ENCODE data around the gene MRPS10. TPM values are rescaled to one million over a fixed set of nuclear protein-coding genes. Genes with fewer than 3 reads are reported as not detected.

The MRPS10 gene
- total and polyA plus RNA-seq, 12 donors: 22.6 to 82.1 (median 58.2) TPM

GRCh38 chr6:42179945-42180313 lies 37.7 kb downstream of the MRPS10 start:
- DNase-seq (no peak), ATAC-seq (no peak)
- Histone ChIP-seq H3K27ac (no peak overlapping the region), H3K27me3 (peaks cover 0 to 21% (median 11%) of the 10 kb centered on the region in 7 donors), H3K36me3 (no peaks in the 10 kb centered on the region), H3K4me1 (peaks cover 0 to 6% (median 0%) of the 10 kb centered on the region in 9 donors), H3K4me3 (no peak overlapping the region), H3K9me3 (no peaks in the 10 kb centered on the region)
- intact Hi-C loops (cut with DNase I): loop anchor here in 1 of 10 donors (10.0 kb wide), 1 partner anchor 405 kb away; the partner anchor contains the start of gene FRS3
- TF ChIP-seq CTCF (IDR thresholded peaks at IDR 0.05): no peak
- 79% methylated on average over 3 of the region's 3 CpGs for WGBS, 2 donors

GRCh38 chr6:42179261-42179944 lies 38.3 kb downstream of the MRPS10 start:
- 83 to 92% methylated on average over 20 of the region's 20 CpGs for WGBS, 2 donors
- intact Hi-C loops (cut with DNase I): loop anchor here in 1 of 10 donors (10.0 kb wide), 1 partner anchor 405 kb away; the partner anchor contains the start of gene FRS3
- peak in 1 of 8 donors; percentile 32 for ATAC-seq
- Histone ChIP-seq H3K4me3 (no peak overlapping the region), H3K36me3 (no peaks in the 10 kb centered on the region), H3K4me1 (peaks cover 0 to 6% (median 0%) of the 10 kb centered on the region in 9 donors), H3K27ac (no peak overlapping the region), H3K27me3 (peaks cover 0 to 21% (median 11%) of the 10 kb centered on the region in 7 donors), H3K9me3 (no peaks in the 10 kb centered on the region)
- no peak for DNase-seq
- no peak for TF ChIP-seq CTCF (IDR thresholded peaks at IDR 0.05)

GRCh38 chr6:42177514-42178364 lies 39.9 kb downstream of the MRPS10 start:
- Histone ChIP-seq H3K9me3 (no peaks in the 10 kb centered on the region), H3K27me3 (peaks cover 0 to 21% (median 11%) of the 10 kb centered on the region in 7 donors), H3K4me3 (no peak overlapping the region), H3K36me3 (no peaks in the 10 kb centered on the region), H3K4me1 (peaks cover 0 to 6% (median 0%) of the 10 kb centered on the region in 9 donors), H3K27ac (no peak overlapping the region)
- no peak for DNase-seq
- no peak for TF ChIP-seq CTCF (IDR thresholded peaks at IDR 0.05)
- 14 to 18% methylated on average over 27 of the region's 27 CpGs for WGBS, 2 donors
- intact Hi-C loops (cut with DNase I): loop anchor here in 1 of 10 donors (10.0 kb wide), 1 partner anchor 403 kb away; the partner anchor contains the start of gene FRS3
- peak in 2 of 8 donors; percentile 14 to 33 for ATAC-seq

GRCh38 chr6:42176981-42177380 lies 40.7 kb downstream of the MRPS10 start:
- ATAC-seq (no peak), DNase-seq (no peak)
- no peak for TF ChIP-seq CTCF (IDR thresholded peaks at IDR 0.05)
- no peak overlapping the region for H3K27ac ChIP-seq
- peaks cover 0 to 21% (median 11%) of the 10 kb centered on the region in 7 donors for H3K27me3 ChIP-seq
- peaks cover 0 to 6% (median 0%) of the 10 kb centered on the region in 9 donors for H3K4me1 ChIP-seq
- intact Hi-C loops (cut with DNase I): loop anchor here in 1 of 10 donors (10.0 kb wide), 1 partner anchor 402 kb away; the partner anchor contains the start of gene FRS3
- H3K36me3 ChIP-seq: no peaks in the 10 kb centered on the region
- H3K4me3 ChIP-seq: no peak overlapping the region
- H3K9me3 ChIP-seq: no peaks in the 10 kb centered on the region

All from heart right ventricle (tissue), 16 donors.